SW 1271 (cell line): ENCODE results near the gene SLC6A2.
A peak's percentile ranks its signal among the peaks of the same experiment; 100 is the strongest.

ENCODE experiments used
- DNase-seq, 2 experiments: peaks; one replicate each; lab custom pipeline; 2025; lab: John Stamatoyannopoulos, UW

SLC6A2 gene

GRCh38 chr16:55713103-55713502 lies 57.3 kb downstream of the SLC6A2 start:
- no peak for DNase-seq

GRCh38 chr16:55717326-55717725 lies 61.5 kb downstream of the SLC6A2 start:
- no peak for DNase-seq

DNA sequence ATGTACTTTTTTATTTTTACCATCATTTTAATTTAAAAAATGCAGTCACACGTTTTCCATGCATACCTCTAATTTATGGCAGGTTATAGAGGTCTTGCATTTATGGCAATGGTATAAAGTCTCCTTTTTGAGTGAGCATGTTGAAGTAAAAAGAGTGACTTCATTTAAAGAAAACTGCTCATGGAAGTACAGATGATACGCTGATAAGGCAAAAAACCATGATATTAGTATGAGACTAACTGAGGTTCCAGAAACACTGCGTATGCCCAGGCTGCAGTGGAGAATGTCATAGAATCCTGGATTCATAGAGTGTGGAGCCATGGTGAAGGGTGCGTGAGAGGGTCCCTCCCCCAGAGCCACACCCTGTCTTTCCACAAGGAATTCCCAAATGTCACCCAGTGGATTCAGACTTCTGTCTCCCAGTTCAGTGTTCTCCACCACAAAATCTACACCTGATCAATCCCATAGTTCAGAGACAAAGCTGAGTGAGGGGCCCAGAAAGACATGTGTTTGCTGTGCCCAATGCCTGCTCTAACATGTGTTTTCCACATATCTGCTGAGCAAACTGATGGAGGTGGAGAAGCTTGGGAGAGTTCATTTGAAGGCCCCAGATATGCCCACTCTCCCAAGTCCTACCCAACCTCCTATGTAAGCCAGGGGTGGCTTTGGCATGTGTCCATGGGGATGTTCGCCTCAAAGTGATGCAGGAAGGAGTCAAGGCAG lies 69.4 kb downstream of the SLC6A2 start:
- no peak for DNase-seq

DNA sequence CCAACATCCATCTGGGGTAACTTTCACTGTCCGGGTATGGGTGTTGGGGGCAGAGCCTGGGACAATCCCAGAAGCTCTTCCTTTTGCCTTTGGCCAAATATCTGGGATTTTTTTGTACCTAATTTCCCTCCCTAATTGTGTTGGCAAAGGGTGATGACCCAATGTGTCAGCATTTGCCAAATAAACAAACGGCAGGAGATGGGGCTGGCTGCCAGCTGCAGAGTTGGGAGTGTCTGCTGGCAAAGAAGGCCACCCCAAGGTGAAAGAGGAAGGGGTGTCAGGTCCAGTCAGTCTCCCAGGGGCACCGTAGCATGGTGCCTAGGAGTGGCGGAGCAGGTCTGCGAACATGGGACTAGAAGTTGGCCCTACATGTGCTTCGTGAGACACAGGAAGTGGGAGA lies 73.0 kb downstream of the SLC6A2 start:
- DNase-seq: no peak

- no peak for DNase-seq
These were observed 74.3 kb downstream of the SLC6A2 start for GRCh38 chr16:55730115-55730514.

DNA sequence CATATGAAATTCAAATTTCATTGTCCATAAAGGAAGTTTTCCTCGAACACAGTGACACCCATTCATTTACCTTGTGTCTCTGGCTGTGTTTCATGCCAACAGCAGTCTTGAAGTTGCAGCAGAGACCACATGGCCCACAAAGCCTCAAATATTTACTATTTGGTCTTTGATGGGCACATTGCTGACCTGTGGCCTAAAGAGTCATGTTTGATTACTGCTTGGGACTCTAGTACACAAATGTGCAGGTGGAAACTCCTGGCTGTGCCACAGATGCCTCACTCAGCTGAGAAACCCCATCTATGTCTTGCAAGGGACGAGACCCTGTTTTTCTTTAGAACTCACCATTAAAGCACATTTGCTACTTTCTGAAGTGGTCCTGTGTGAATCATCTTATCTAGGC lies 76.7 kb downstream of the SLC6A2 start:
- DNase-seq: no peak

DNA sequence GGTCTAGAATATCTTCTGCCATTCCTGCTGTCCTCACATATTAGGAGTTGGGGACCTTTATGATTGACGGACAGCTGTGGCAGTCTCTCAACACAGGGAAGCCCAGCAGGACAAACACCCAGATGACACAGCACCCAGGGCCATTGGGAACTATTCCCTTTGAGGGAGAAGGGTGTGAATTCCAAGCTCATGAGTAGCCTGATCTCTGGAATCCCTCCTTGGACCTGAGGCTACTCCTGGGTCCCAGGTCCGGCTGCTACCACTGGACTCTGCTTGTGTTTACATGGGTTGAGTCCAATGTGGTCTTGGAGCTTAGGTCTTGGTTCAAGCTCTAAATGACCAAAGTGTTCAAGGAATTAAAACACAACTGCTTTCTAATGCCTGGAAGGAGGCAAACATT lies 78.9 kb downstream of the SLC6A2 start:
- DNase-seq: no peak

GRCh38 chr16:55735120-55735781 lies 79.5 kb downstream of the SLC6A2 start:
- peak in 1 of 2 experiments; percentile 7 for DNase-seq

DNA sequence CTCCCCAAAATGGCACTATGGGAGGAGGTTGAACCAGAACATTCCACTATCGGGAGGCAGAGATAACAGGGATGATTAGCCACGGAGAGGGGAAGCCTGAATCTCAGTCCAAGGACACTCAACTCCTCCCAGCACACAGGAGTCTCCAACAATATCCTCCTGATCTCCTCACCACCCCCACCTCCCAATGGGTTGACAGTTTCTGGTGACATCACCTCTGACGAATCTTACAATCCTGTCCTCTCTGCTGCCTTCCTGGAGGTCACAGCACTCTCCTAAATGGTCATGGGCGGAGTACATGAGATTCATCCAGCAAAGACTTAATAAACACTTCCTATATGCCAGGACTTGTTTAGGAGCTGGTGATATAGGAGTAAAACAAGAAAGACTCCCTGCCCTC lies 80.9 kb downstream of the SLC6A2 start:
- no peak for DNase-seq

DNA sequence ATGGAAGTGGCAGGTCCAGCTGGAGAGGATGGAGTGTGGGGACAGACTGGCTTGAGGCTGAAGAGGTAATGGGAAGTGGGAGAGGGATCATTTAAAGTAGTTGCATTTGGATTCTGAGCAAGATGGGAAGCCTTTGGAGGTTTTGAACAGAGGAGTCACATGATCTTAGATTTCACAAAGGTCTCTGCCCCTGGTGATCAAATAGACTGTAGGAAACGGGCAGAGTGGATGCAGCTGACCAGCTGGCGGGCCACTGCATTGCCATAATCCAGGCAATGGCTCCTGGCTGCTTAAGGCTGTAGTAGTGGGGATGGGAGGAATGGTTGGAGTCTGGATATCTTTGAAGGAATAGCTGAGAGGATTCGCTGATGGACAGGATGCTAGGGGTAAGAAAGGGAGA lies 81.5 kb downstream of the SLC6A2 start:
- DNase-seq: no peak

GRCh38 chr16:55737966-55738365 lies 82.2 kb downstream of the SLC6A2 start:
- DNase-seq: no peak

DNA sequence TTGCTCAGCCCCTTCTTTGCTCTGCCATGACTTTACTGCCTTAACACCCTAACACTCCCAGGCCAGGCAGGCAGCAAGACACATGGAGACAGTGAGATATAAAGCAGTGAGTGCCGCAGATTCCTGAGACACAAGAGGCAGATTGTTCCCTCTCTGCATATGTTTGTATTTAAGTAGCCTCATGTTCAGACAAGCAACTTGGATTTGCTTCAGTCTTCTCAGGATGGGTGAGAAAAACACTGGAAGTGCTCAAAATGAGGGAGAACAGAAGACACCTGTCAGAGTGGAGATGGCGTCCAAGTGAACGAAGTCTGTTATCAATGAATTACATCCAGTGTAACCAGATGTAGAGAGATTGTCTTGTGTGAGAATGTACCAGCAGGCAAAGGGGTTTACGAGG lies 90.3 kb downstream of the SLC6A2 start:
- no peak for DNase-seq

- DNase-seq: no peak
These were observed 92.0 kb downstream of the SLC6A2 start for GRCh38 chr16:55747785-55748184.

- peak in 1 of 2 experiments; percentile 18 for DNase-seq
These were observed 96.8 kb downstream of the SLC6A2 start for GRCh38 chr16:55752465-55753144.

DNA sequence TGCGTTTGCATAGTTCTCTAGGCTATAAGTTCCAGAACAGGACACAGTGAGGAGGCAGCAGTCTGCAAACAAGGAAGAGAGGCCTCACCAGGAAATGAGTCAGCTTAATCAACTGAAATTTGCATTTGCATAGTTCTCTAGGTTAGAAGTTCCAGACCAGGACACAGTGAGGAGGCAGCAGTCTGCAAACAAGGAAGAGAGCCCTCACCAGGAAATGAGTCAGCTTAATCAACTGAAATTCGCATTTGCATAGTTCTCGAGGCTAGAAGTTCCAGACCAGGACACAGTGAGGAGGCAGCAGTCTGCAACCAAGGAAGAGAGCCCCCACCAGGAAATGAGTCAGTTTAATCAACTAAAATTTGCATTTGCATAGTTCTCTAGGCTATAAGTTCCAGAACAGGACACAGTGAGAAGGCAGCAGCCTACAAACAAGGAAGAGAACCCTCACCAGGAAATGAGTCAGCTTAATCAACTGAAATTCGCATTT lies 97.4 kb downstream of the SLC6A2 start:
- peak in 1 of 2 experiments; percentile 37 for DNase-seq
